Activated CD4-positive, alpha-beta T cell treated with anti-CD3 and anti-CD28 coated beads, Interleukin-2, amount 10 ng/mL, durations not matched to agents 24 days and 14 days (primary cell): ENCODE measurements around the gene HNRNPA1. TPM values are rescaled to one million over a fixed set of nuclear protein-coding genes. Genes with fewer than 3 reads are reported as not detected.
"Not testable (repeated sequence)": the region's sequence is repeated elsewhere in the genome, so short reads cannot be mapped to it uniquely, and the experiment has no call there.

ENCODE experiments used
- DNase-seq: peaks from one replicate; pipeline ENCODE4 v3.0.0; 2022
- H3K27ac Mint-ChIP-seq: one replicate; pipeline ENCODE4 v1.8.0; 2022; ENCODE audit warnings: mild to moderate bottlenecking, mixed read lengths
- H3K27me3 Mint-ChIP-seq: one replicate; pipeline ENCODE4 v1.8.0; 2022; ENCODE audit warnings: mixed read lengths
- H3K36me3 Mint-ChIP-seq: one replicate; pipeline ENCODE4 v1.8.0; 2022; ENCODE audit warnings: low read depth, mild to moderate bottlenecking, mixed read lengths
- H3K4me1 Mint-ChIP-seq: one replicate; pipeline ENCODE4 v1.8.0; 2021; ENCODE audit warnings: mixed read lengths
- H3K4me3 Mint-ChIP-seq: one replicate; pipeline ENCODE4 v1.8.0; 2022; ENCODE audit warnings: mild to moderate bottlenecking, moderate library complexity, mixed read lengths
- H3K9me3 Mint-ChIP-seq: one replicate; pipeline ENCODE4 v1.8.0; 2021; ENCODE audit warnings: mixed read lengths
- intact Hi-C: fragments of 100-400 bp; cut with micrococcal nuclease; formaldehyde crosslinking; loops from one replicate; pipeline ENCODE4 v1.15.1; 2023
- total RNA-seq: library from RNA; stranded (reverse); gene quantifications from 2 replicates; pipeline ENCODE4 v1.2.3, GENCODE V29; 2022

Gene HNRNPA1
- total RNA-seq, 1 donor from 2014 or later, result 1,861 TPM

DNA sequence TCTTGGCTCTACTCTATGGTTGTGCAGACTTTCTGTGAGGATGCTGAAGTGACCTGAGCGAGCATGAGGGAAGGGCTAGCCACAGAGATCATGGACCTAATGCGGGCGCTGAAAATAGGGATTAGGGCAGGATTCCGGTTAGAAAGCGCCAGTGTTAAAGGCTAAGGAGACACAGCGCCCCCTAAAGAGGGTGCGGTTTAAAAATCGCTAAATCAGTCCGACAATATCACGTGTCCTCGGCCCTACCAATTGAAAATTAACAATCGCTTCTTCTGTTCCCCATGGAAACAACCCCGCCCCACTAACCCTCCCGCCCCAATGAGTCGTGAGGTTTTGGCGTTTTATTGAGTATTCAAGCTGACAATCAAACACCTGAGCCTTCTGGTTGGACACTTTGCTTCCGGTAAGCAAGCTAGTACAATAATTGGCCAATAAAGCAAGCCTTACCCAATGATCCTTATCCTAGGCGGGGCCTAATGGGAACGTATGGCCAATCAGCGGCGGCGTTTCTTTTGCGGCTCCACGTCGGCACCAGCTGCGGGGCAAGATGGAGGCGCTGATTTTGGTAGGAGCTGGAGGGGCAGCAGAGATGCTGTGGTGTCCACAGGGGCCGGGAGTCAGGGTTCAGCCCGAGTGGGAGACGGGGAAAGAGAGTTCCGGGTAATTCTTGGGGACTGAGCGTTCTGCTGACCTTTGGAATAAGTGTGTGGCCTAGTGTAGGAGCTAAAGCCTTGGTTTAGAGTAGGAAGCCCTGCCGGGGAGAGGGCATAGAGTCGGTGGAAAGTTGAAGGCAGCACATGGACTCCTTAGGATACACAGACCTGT, 44.3 kb downstream of the HNRNPA1 start, which contains the start of gene COPZ1:
Gene COPZ1 (plus strand): TSS at position 515 of the 825 bp plus-strand sequence. CDS start 33 bp downstream, at position 548.
- H3K4me3 Mint-ChIP-seq, result peak within 1 kb of the TSS; percentile 98

DNA sequence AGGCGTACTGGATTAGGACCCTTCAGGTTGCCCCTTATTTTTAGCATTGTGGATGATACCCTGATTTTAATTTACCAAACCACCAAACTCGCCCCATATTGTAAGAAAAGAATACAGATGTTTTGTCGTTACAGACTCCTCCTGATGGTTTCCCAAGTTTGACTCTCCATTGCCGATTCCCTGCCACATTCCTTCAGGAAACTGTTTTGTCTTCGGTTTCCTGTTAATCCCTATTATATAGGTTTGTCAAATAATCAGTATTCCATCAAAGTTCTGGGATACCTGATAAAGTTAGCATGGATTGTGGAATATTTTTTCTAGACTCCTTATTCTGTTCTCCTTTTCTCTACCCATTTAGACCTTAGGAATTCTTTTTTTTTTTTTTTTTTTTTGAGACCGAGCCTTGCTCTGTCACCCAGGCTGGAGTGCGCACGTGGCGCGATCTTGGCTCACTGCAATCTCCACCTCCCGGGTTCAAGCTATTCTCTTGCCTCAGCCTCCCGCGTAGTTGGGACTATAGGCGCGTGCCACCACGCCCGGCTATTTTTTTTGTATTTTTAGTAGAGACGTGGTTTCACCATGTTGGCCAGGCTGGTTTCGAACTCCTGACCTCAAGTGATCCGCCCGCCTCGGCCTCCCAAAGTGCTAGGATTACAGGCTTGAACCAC, 45.0 kb downstream of the HNRNPA1 start:
- intact Hi-C loops, result loop anchor here (1.0 to 2.0 kb wide), 3 partner anchors 27 to 43 kb away; no protein-coding TSS in a partner anchor
- peaks cover 11% of the 10 kb centered on the region for H3K36me3 Mint-ChIP-seq
- H3K27ac Mint-ChIP-seq, result peak overlapping the region; percentile 93
- H3K27me3 Mint-ChIP-seq, H3K9me3 Mint-ChIP-seq, DNase-seq: not testable (repeated sequence)
- H3K4me1 Mint-ChIP-seq, result peaks cover 27% of the 10 kb centered on the region
- H3K4me3 Mint-ChIP-seq, result peak overlapping the region; percentile 98

More for the DNA sequence above, 44.3 kb downstream of the HNRNPA1 start, which contains the start of gene COPZ1:
- peak; percentile 97 for DNase-seq
- intact Hi-C loops, result loop anchor here (1.0 to 2.0 kb wide), 4 partner anchors 27 to 45 kb away; partner anchors contain the start of genes CBX5 and HNRNPA1
- Mint-ChIP-seq H3K4me1 (peaks cover 23% of the 10 kb centered on the region), H3K36me3 (peaks cover 10% of the 10 kb centered on the region), H3K27me3 (no peaks in the 10 kb centered on the region), H3K9me3 (no peaks in the 10 kb centered on the region), H3K27ac (peak within 1 kb of the TSS; percentile 93)

DNA sequence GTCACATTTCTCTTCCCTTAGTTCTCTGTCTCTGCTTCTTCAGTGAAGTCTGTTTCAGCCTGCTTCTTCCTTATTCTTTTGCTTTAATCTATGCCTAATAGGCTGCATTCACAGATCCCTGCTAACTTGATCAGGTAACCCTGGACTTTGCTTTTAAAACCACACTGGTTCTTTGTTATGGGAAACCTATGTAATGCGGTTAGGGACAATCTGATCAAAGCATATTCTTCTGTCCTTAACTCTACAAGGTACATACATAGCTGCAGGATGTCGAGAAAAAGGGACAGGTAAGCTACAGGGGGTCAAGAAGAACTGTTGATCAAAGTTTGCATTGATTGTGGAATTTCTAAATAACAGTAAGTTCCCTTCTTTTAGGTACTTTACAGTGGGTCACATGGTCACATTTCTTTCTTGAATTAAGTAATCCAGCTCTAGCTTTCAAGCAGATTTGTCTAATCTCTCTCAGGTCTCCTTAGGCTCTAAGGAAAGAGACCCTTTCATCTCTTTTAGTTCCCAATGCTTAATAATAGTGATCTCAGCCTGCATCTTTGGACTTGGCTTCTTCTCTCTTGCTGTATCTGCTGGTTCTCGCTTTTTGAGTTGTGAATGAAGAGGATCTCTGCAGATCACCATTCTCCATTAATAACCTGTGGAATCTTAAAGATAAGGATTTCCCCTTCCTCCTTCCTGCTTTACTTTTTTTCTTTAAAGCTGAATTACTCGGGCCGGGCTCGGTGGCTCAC, 48.2 kb downstream of the HNRNPA1 start:
- peak overlapping the region; percentile 45 for H3K27ac Mint-ChIP-seq
- intact Hi-C loops, result no loop called here
- H3K36me3 Mint-ChIP-seq, result peaks cover 14% of the 10 kb centered on the region
- no peaks in the 10 kb centered on the region for H3K9me3 Mint-ChIP-seq
- no peaks in the 10 kb centered on the region for H3K27me3 Mint-ChIP-seq
- H3K4me3 Mint-ChIP-seq, result peak overlapping the region; percentile 56
- no peak for DNase-seq
- H3K4me1 Mint-ChIP-seq, result peaks cover 43% of the 10 kb centered on the region

DNA sequence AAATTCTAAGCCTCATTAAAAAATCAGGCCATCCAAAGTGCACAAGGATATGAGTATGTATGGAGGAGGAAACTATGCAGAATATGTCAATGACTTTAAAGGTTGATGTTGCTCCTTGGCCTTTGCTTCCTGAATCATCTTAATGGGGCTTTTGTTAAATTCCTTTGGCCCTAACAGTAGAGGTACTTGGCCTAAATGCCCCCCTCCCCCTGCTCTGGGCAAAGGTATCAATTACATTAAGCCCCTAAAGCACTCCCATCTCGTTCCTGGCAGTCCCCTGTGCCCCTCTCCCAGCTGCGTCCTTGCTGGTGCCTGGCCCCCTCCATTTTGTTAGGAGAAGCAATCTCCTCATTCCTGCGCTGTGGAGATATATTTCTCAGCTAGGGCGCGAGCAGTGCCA, 49.2 kb downstream of the HNRNPA1 start:
- Mint-ChIP-seq H3K27me3 (no peaks in the 10 kb centered on the region), H3K4me3 (no peak overlapping the region), H3K4me1 (peaks cover 40% of the 10 kb centered on the region), H3K36me3 (peaks cover 15% of the 10 kb centered on the region), H3K27ac (no peak overlapping the region), H3K9me3 (no peaks in the 10 kb centered on the region)
- no peak for DNase-seq
- intact Hi-C loops, result no loop called here

DNA sequence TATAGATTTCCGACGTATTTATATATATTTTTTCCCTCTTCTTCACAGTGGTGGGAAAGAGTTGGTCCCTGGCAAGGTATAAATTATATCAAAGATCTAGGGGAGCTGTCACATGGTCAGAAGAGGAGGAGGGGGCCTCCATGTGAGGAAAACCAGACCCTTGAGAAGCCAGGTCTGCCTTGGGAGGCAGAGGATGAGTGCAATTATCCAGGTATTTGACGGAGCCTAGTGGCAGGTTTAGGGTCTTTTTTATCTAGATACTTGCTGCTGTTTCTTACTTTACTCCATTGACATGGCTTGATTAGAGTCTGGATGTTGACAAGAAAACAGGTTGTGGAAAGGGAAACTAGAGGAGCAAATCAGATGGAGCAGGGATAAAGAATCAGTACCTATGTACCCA, 49.9 kb downstream of the HNRNPA1 start:
- no peaks in the 10 kb centered on the region for H3K9me3 Mint-ChIP-seq
- H3K36me3 Mint-ChIP-seq, result peaks cover 10% of the 10 kb centered on the region
- H3K27ac Mint-ChIP-seq, result no peak overlapping the region
- H3K27me3 Mint-ChIP-seq, result no peaks in the 10 kb centered on the region
- H3K4me1 Mint-ChIP-seq, result peaks cover 37% of the 10 kb centered on the region
- DNase-seq, result no peak
- H3K4me3 Mint-ChIP-seq, result no peak overlapping the region
- intact Hi-C loops, result no loop called here

DNA sequence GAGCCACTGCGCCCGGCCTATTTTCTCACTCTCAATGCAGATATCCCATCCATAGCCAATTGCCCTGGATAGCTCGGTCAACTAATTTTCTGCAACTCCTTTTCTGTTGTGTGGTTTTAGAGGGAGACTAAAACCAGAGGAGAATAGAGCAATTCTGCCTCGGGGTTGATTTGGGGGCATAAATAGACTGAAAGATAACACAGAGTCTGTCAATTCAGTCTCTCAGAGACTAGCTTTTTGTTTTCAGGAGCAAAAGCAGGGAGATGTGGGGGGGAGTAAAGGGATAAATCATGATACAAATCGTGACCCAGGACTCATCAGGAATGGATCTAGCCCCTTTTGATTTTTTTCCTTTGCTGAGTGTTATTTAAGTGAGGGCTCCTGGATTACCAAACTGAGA, 50.9 kb downstream of the HNRNPA1 start:
- H3K36me3 Mint-ChIP-seq, result peaks cover 10% of the 10 kb centered on the region
- H3K27me3 Mint-ChIP-seq, result no peaks in the 10 kb centered on the region
- no peak for DNase-seq
- peaks cover 40% of the 10 kb centered on the region for H3K4me1 Mint-ChIP-seq
- intact Hi-C loops, result no loop called here
- H3K27ac Mint-ChIP-seq, result no peak overlapping the region
- no peaks in the 10 kb centered on the region for H3K9me3 Mint-ChIP-seq
- peak overlapping the region; percentile 34 for H3K4me3 Mint-ChIP-seq

DNA sequence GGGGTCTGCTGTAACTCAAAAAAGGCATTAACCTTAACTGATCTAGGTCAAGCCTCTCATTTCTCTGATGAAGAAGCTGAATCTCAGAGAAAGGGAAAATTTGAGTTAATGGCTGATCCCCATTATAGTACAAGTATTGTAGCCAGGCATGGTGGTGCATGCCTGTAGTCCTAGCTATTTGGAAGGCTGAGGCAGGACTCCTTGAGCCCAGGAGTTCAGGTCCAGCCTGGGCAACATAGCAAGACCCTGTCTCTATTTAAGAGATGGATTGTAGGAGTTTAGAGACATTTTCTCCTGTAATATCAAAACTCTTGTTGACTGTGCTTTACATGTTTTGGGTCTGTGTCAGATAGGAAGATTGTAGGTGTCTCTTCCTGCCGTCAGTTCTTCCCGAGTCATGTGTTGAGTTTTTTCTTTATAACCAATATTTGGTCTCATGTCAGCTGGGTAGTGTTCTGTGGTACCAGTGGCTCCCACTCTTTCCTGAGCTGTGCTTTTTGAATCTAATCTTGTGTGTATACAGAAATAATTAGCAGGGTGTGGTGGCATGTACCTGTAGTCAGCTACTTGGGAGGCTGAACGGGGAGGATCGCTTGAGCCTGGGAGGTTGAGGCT, 53.0 kb downstream of the HNRNPA1 start:
- Mint-ChIP-seq H3K36me3 (peaks cover 8% of the 10 kb centered on the region), H3K27ac (peak overlapping the region; percentile 46), H3K9me3 (no peaks in the 10 kb centered on the region), H3K4me1 (peaks cover 34% of the 10 kb centered on the region), H3K4me3 (peak overlapping the region; percentile 55), H3K27me3 (no peaks in the 10 kb centered on the region)
- intact Hi-C loops, result no loop called here
- no peak for DNase-seq

Other genes with a start within 250 kb of the HNRNPA1 start
- not detected in 2 replicates for gene HOXC5, start 247.7 kb upstream of the HNRNPA1 start, total RNA-seq
- gene HOXC4, start 226.9 kb upstream of the HNRNPA1 start, total RNA-seq, result not detected in 2 replicates
- gene SMUG1, start 91.7 kb upstream of the HNRNPA1 start, total RNA-seq, result 28.2 and 28.8 TPM in 2 replicates
- gene CBX5, start 604 bp upstream of the HNRNPA1 start, total RNA-seq, result 108 and 113 TPM in 2 replicates
- not detected in 2 replicates for gene NFE2, start 20.3 kb downstream of the HNRNPA1 start, total RNA-seq
- 116 and 121 TPM in 2 replicates for gene COPZ1, start 44.4 kb downstream of the HNRNPA1 start, total RNA-seq
- 1.5 TPM in 2 replicates for gene GPR84, start 83.8 kb downstream of the HNRNPA1 start, total RNA-seq
- gene ZNF385A, start 104.0 kb downstream of the HNRNPA1 start, total RNA-seq, result 0.84 and 1.2 TPM in 2 replicates
- gene ITGA5, start 138.5 kb downstream of the HNRNPA1 start, total RNA-seq, result 43.9 and 48.0 TPM in 2 replicates
- gene GTSF1, start 192.9 kb downstream of the HNRNPA1 start, total RNA-seq, result 4.8 and 5.5 TPM in 2 replicates
- 98.0 and 99.5 TPM in 2 replicates for gene NCKAP1L, start 217.0 kb downstream of the HNRNPA1 start, total RNA-seq